Omental fat pad (tissue), 4 donors: ENCODE measurements around the gene CSMD2. TPM values are rescaled to one million over a fixed set of nuclear protein-coding genes. Genes with fewer than 3 reads are reported as not detected.

ENCODE experiments used
- ATAC-seq: fragments of 150-250 bp; one replicate; pipeline ENCODE4 v1.9.1; 2016; ENCODE audit warnings: mild to moderate bottlenecking, moderate library complexity; ENCODE audit not compliant: low FRiP score
- DNase-seq: peaks from one replicate; pipeline ENCODE4 v3.0.0-alpha.2; 2019; ENCODE audit warnings: low spot score
- total RNA-seq, 4 donors: library from RNA; depleted of rRNA; stranded (reverse); fragments of >200 nt; gene quantifications; one replicate each; pipeline ENCODE4 v1.1.0, GENCODE V29; 2016
- TF ChIP-seq, protein P1 (sequence below), 3 donors: fragments of 450-650 bp; IDR thresholded peaks; one replicate each; pipeline ENCODE4 v1.5.1; 2016 to 2017; ENCODE audit warnings: antibody characterized with exemption in 3 of 3, mild to moderate bottlenecking in 3 of 3, moderate library complexity in 2 of 3

CSMD2 gene
- total RNA-seq, 4 donors from 2014 or later, result 0.19 to 3.8 (median 0.60) TPM; not detected in 1

DNA sequence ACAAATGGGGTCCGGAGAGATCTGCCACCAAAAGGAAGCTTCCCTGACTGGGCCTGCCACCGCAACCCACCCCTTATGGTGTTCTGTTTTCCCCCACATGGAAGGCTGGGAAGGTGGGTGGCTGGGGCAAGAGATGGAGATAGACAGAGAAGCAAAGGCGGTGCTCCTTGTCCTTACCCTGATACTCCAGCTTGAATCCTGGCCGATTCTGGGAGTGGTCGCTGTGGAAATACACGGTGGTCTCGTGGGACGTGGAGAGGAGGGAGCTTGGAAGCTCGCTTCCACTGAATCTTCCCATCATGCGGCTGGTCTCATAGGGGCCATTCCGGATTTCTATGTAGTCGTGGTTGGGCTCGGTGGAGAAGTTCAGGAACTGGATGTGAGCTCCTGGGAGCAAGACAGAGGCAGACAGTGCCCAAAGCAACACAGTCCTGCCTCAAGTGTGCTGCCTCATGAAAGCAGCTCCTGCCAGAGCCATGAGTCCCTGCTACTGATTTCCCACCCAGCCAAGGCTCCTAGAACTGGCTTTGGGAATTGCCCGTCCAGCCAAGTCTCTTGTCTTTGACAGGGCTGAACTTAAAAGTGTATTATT is 554.1 kb downstream of the CSMD2 start:
- no peak for DNase-seq
- ATAC-seq, result no peak
- TF ChIP-seq, protein P1, sequence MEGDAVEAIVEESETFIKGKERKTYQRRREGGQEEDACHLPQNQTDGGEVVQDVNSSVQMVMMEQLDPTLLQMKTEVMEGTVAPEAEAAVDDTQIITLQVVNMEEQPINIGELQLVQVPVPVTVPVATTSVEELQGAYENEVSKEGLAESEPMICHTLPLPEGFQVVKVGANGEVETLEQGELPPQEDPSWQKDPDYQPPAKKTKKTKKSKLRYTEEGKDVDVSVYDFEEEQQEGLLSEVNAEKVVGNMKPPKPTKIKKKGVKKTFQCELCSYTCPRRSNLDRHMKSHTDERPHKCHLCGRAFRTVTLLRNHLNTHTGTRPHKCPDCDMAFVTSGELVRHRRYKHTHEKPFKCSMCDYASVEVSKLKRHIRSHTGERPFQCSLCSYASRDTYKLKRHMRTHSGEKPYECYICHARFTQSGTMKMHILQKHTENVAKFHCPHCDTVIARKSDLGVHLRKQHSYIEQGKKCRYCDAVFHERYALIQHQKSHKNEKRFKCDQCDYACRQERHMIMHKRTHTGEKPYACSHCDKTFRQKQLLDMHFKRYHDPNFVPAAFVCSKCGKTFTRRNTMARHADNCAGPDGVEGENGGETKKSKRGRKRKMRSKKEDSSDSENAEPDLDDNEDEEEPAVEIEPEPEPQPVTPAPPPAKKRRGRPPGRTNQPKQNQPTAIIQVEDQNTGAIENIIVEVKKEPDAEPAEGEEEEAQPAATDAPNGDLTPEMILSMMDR (IDR thresholded peaks at IDR 0.05), result no peak

DNA sequence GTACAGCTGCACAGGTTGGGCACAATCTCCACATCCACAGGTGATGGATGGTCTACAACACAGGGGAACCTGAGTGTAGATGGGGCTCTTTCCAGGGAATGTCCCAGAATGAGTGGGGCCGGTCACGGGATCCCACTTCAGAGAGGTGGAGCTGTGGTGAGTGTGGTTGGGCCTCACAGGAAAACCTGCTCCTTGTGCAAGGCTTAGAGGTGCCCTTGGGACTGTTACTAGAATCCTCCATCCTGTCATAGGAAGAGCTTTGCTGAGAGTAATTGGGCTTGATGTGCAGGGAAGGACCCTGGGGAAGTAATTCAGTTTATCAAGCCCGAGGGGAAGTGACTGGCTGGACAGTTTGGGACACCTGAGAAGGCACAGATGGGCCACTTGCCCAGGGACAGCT is 554.6 kb downstream of the CSMD2 start:
- ATAC-seq (no peak), DNase-seq (no peak)
- TF ChIP-seq, protein P1 (IDR thresholded peaks at IDR 0.05), result no peak

DNA sequence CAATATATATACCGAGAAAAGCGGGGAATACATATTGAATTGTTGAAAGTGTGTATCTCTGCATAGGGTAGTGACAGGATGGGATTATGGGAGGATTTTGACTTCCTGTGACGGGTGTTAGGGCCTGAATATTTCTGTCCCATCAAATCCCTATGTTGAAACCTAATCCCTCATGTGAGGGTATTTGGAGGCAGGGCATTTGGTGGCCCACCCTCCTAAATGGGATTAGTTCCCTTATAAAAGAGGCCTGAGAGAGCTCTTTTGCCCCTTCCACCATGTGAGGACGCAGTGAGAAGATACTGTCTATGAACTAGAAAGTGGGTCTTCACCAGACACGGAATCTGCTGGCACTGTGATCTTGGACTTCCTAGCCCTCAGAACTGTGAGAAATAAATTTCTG is 555.3 kb downstream of the CSMD2 start:
- TF ChIP-seq, protein P1 (IDR thresholded peaks at IDR 0.05), result no peak
- DNase-seq (no peak), ATAC-seq (no peak)

DNA sequence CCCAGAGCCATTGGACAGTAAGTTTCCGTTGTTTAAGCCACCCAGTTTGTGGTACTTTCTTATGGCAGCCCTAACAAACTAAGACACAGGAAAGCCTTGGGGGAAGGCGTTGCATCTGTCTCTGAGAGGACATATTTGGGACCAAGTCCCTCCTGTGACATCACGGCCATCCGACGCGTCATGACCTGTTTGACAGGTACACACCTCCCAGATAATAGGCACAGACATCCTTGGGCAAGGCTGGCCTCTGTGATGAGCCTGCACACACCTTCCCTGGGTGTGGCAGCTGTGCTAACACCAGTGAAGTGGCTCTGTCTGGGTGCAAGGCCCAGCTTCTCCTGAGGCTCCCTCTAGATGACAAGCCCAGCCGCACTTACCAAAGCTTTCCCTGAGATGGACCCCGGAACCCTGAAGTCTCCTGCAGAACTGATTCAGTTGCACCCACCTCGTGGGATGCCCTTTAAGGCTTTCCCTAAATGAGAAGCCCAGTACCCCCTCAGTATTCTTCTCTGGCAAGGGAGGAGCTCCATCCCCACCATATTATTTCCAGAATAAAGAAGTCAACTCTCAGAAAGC is 556.1 kb downstream of the CSMD2 start:
- ATAC-seq (no peak), DNase-seq (no peak)
- TF ChIP-seq, protein P1 (IDR thresholded peaks at IDR 0.05), result no peak

DNA sequence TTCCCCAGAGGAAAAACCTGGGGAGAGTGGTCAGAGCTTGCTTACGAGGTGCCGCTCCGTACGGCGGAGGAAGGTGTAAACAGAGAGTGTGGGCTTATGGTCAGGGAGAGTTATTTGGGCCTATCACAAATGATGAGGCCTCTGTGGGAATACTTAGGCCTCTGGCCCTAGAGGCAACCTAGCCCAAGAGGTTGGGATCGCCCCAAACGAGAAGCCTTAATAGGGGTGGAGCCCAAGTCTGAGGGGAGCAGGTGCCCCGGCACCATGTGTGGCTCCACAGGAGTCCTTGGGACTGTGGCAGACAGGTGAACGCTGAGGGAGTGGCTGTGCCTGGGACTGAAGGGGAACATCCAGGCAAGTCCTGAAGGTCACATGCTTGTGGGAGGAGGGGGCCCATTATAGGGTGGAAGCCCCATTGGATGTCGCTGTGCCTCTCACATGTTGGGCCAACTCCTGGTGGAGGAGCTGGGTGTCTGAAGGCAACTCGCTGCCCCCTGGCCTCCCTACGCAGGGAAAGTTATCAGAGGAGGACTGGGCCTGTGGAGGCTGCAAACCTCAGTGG is 557.5 kb downstream of the CSMD2 start:
- ATAC-seq (no peak), DNase-seq (no peak)
- TF ChIP-seq, protein P1 (IDR thresholded peaks at IDR 0.05), result no peak

DNA sequence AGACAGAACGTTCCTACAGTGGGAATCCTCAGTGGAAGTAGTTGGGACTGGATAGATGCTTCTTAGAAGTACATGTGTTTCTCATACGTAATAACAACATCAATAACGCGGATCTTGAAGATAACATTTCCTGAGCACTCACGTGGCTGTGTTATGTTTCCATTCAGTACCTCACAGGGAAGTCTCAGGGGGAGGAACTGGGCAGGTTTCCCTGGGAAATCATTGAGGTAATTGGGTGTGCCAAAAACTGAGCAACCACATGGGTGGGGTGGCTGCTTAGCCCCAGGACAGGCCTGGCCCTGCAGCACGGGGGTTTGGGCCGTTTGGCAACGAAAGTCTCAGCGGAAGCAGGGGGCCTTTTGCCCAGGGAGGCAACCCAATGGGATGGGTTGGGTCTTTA is 558.8 kb downstream of the CSMD2 start:
- TF ChIP-seq, protein P1 (IDR thresholded peaks at IDR 0.05), result no peak
- ATAC-seq (no peak), DNase-seq (no peak)

DNA sequence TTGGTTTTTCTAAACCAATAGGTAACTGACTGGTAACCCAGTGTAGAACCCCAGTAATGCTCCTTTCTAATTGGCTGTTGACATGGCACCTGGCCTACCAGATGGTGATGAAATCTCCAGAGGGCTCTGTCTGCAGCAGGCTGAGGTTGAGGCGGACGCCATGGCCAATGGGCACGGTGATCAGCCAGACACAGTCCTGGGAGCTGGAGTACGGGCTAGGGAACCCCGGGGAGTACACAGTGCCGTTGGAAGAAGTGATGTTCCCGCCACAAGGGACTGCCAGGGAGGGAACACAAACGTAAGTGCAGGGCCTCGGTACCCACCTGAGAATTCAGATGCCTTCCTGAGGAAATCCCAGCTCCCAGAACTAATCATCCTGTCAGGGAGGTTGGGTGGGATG is 562.8 kb downstream of the CSMD2 start:
- DNase-seq, result no peak
- TF ChIP-seq, protein P1 (IDR thresholded peaks at IDR 0.05), result no peak
- no peak for ATAC-seq
